GM12878 (cell line): ENCODE measurements around the gene TMEM186. TPM values are rescaled to one million over a fixed set of nuclear protein-coding genes. Genes with fewer than 3 reads are reported as not detected.

Experiments used
- ATAC-seq: fragments of 200-7000 bp; cut with Tn5 transposase; 3 replicates; pipeline ENCODE4 v1.9.1; 2020; ENCODE audit warnings: mild to moderate bottlenecking, moderate library complexity
- BruUV-seq: library from RNA; stranded (reverse); fragments of 400-500 nt; replicated peaks from 2 replicates; lab custom pipeline; 2021; lab: Mats Ljungman, UMichigan
- CTCF ChIA-PET: fragments of 300-600 bp; sonication (Branson Sonifier 250); formaldehyde crosslinking; extraction: SDS; loops from one replicate; lab custom pipeline; 2021; ENCODE audit warnings: inconsistent platforms; lab: Yijun Ruan, JAX
- POLR2A ChIA-PET: fragments of 350-600 bp; formaldehyde crosslinking; extraction: SDS; loops from one replicate; lab custom pipeline; 2021; ENCODE audit warnings: inconsistent platforms; lab: Charles Lee
- RAD21 ChIA-PET: fragments of 300-600 bp; sonication (Branson Sonifier 250); formaldehyde crosslinking; loops from one replicate; lab custom pipeline; 2023; ENCODE audit warnings: antibody characterized with exemption; ENCODE audit not compliant: unreplicated experiment; lab: Charles Lee
- SMC1A ChIA-PET: fragments of 300-600 bp; sonication (Branson Sonifier 250); formaldehyde crosslinking; loops from one replicate; lab custom pipeline; 2023; ENCODE audit not compliant: unreplicated experiment, uncharacterized antibody; lab: Charles Lee
- DNase-seq: peaks from one replicate; pipeline ENCODE4 v3.0.0-alpha.2; 2011; ENCODE audit warnings: low read depth, low spot score
- FAIRE-seq: peaks from 3 replicates; lab custom pipeline; 2011; peaks lifted over from hg19 to GRCh38; lab: Jason Lieb, UNC
- H2AFZ ChIP-seq: 2 replicates; pipeline ENCODE4 v1.6.0; 2011; ENCODE audit warnings: low read depth, low read length, control low read depth; ENCODE audit not compliant: control insufficient read depth
- H3K27ac ChIP-seq: 2 replicates; pipeline ENCODE4 v1.5.1; 2011; ENCODE audit warnings: control low read depth; ENCODE audit not compliant: control insufficient read depth, insufficient read depth
- H3K27me3 ChIP-seq, 2 experiments: replicated peaks in 1 of 2; 2 replicates each; pipeline versions ENCODE4 v1.6.0 to v1.6.1; 2011; ENCODE audit warnings: low read length in 1 of 2; ENCODE audit not compliant: control insufficient read depth in 2 of 2, insufficient read depth in 2 of 2
- H3K36me3 ChIP-seq, 2 experiments: 2 replicates each; pipeline ENCODE4 v1.5.1; 2011; ENCODE audit warnings: low read length in 1 of 2; ENCODE audit not compliant: control insufficient read depth in 2 of 2, insufficient read depth in 2 of 2
- H3K4me1 ChIP-seq: 2 replicates; pipeline ENCODE4 v1.6.1; 2011; ENCODE audit warnings: mild to moderate bottlenecking, low read length, moderate library complexity, mixed read lengths; ENCODE audit not compliant: control insufficient read depth, insufficient read depth
- H3K4me2 ChIP-seq: 2 replicates; pipeline ENCODE4 v1.6.0; 2011; ENCODE audit warnings: control low read depth; ENCODE audit not compliant: control insufficient read depth, insufficient read depth
- H3K4me3 ChIP-seq: fragments of 200-600 bp; sonication (generic); 2 replicates; pipeline ENCODE4 v1.5.1; 2016
- H3K79me2 ChIP-seq: 2 replicates; pipeline ENCODE4 v1.6.0; 2011; ENCODE audit warnings: low read length; ENCODE audit not compliant: control insufficient read depth, insufficient read depth
- H3K9ac ChIP-seq: 2 replicates; pipeline ENCODE4 v1.8.0; 2011; ENCODE audit warnings: low read length, control low read depth, mixed read lengths; ENCODE audit not compliant: control insufficient read depth, insufficient read depth
- H3K9me3 ChIP-seq: replicated peaks from 3 replicates; pipeline ENCODE4 v1.5.1; 2011; ENCODE audit warnings: mild to moderate bottlenecking, low read length; ENCODE audit not compliant: control insufficient read depth, insufficient read depth
- H4K20me1 ChIP-seq: 2 replicates; pipeline ENCODE4 v1.6.0; 2011; ENCODE audit not compliant: control insufficient read depth, insufficient read depth
- MEF2A ChIP-seq: IDR thresholded peaks from 2 replicates; pipeline ENCODE4 v1.6.1; 2011; ENCODE audit warnings: low read depth, mild to moderate bottlenecking, low read length, moderate library complexity; ENCODE audit not compliant: insufficient read depth
- MEF2B ChIP-seq: fragments of 450-650 bp; IDR thresholded peaks from 2 replicates; pipeline ENCODE4 v1.6.1; 2018; ENCODE audit warnings: mild to moderate bottlenecking, moderate library complexity; ENCODE audit not compliant: partially characterized antibody, poor library complexity, severe bottlenecking
- POLR2A ChIP-seq: IDR thresholded peaks from 2 replicates; pipeline ENCODE4 v1.6.1; 2011; ENCODE audit warnings: low read depth, mild to moderate bottlenecking, low read length
- SMC3 ChIP-seq: IDR thresholded peaks from 2 replicates; pipeline ENCODE4 v1.6.1; 2011; ENCODE audit warnings: low read length, improper control_type of control experiment, borderline replicate concordance
- SPI1 ChIP-seq: IDR thresholded peaks from 2 replicates; pipeline ENCODE4 v1.6.1; 2011; ENCODE audit warnings: low read depth, mild to moderate bottlenecking, low read length, moderate library complexity, borderline replicate concordance; ENCODE audit not compliant: insufficient read depth
- WGBS: methylation state at CpG from one replicate; pipeline ENCODE4 v1.1.6; 2016; ENCODE audit warnings: low lambda C conversion rate; ENCODE audit not compliant: insufficient replicate concordance, insufficient coverage; ENCODE audit errors: missing lambda C conversion rate; 5-methylcytosine and 5-hydroxymethylcytosine counted together
- in situ Hi-C: fragments of 300-500 bp; cut with MboI; formaldehyde crosslinking; loops from 9 replicates; pipeline ENCODE4 v1.14.3; 2018; ENCODE audit warnings: mixed read lengths
- intact Hi-C: fragments of 100-400 bp; cut with micrococcal nuclease; formaldehyde crosslinking; loops from one replicate; pipeline ENCODE4 v1.14.2; 2022; ENCODE audit not compliant: unreplicated experiment
- polyA plus RNA-seq, 11 experiments: library from polyadenylated mRNA; depleted of rRNA in 4 of 11; unstranded in 6 of 11; stranded (reverse) in 5 of 11; fragments of >200 nt; fragmentation: Nextera tagmentation in 4 of 11; fragmentation: Illumina TruSeq in 1 of 11; extraction: Ambion mirVana in 4 of 11; extraction: Trizol in 1 of 11; gene quantifications; 1 replicate in 1 of 11; 2 replicates in 10 of 11; pipeline versions ENCODE4 v1.2.1 to v1.2.3, GENCODE V29; 2011 to 2016; ENCODE audit warnings: inconsistent platforms in 2 of 11, missing spikeins in 2 of 11, low read depth in 1 of 11
- total RNA-seq, 4 experiments: library from RNA; depleted of rRNA in 3 of 4; stranded (reverse); fragments of >200 nt in 3 of 4; fragmentation: Illumina TruSeq in 1 of 4; extraction: Trizol in 1 of 4; gene quantifications; 2 replicates each; pipeline versions ENCODE4 v1.2.1 to v1.2.3, GENCODE V29; 2013 to 2021
- TF ChIP-seq, protein P1 (sequence below): fragments of 150-350 bp; IDR thresholded peaks from 2 replicates; pipeline ENCODE4 v1.6.1; 2014; ENCODE audit warnings: mild to moderate bottlenecking, low read depth, low read length

Gene TMEM186
- total and polyA plus RNA-seq, 10 of the 15 experiments (the other 5 are each of a cell fraction or from before 2014, with no cell fraction given) = 10.6 to 28.9 (median 17.0) TPM

- TF ChIP-seq MEF2B (no peak), SMC3 (no peak)
These were observed 49.7 kb upstream of the TMEM186 start (continued) for GRCh38 chr16:8847145-8847544.

- no peak for DNase-seq
- no peak overlapping the region for H2AFZ ChIP-seq
- no peaks in the 10 kb centered on the region; the same call in 1 of the 2 replicates for H3K4me1 ChIP-seq
- TF ChIP-seq SPI1 = no peak
- TF ChIP-seq MEF2A = no peak
- TF ChIP-seq, protein P1, sequence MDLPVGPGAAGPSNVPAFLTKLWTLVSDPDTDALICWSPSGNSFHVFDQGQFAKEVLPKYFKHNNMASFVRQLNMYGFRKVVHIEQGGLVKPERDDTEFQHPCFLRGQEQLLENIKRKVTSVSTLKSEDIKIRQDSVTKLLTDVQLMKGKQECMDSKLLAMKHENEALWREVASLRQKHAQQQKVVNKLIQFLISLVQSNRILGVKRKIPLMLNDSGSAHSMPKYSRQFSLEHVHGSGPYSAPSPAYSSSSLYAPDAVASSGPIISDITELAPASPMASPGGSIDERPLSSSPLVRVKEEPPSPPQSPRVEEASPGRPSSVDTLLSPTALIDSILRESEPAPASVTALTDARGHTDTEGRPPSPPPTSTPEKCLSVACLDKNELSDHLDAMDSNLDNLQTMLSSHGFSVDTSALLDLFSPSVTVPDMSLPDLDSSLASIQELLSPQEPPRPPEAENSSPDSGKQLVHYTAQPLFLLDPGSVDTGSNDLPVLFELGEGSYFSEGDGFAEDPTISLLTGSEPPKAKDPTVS = no peak
- TF ChIP-seq POLR2A = 0 out of 2 replicates have a peak, but pooled peaks have one; percentile 40
- no peaks in the 10 kb centered on the region; the same call in none of the 2 replicates for H4K20me1 ChIP-seq
- CTCF ChIA-PET = no interaction called here
- intact Hi-C loops = no loop called here
- no TSS peak for BruUV-seq
- no peaks in the 10 kb centered on the region for H3K27me3 ChIP-seq
- in situ Hi-C loops = no loop called here
- RAD21 ChIA-PET = no interaction called here
- SMC1A ChIA-PET = no interaction called here
- no peak overlapping the region for H3K9ac ChIP-seq
- H3K36me3 ChIP-seq = peaks cover 34% of the 10 kb centered on the region in 2 experiments
- H3K4me3 ChIP-seq = no peak overlapping the region
- no peak overlapping the region for H3K4me2 ChIP-seq
- no peaks in the 10 kb centered on the region for H3K79me2 ChIP-seq
- no peaks in the 10 kb centered on the region for H3K9me3 ChIP-seq
- 93% methylated on average over 10 of the region's 10 CpGs for WGBS
- POLR2A ChIA-PET = interaction anchor here (0.6 to 1.1 kb wide), 2 partner anchors 21 to 204 kb away, joined by 3 to 4 read pairs; no protein-coding TSS in a partner anchor
- FAIRE-seq = no peak
- ATAC-seq = no peak
- no peak overlapping the region for H3K27ac ChIP-seq
These were observed 49.0 kb upstream of the TMEM186 start for GRCh38 chr16:8846401-8846932.
